Prostate gland (tissue), 2 donors: Measurements from ENCODE around the gene RRP36. TPM values are rescaled to one million over a fixed set of nuclear protein-coding genes. Genes with fewer than 3 reads are reported as not detected.

Experiments used
- DNase-seq: peaks from one replicate; pipeline ENCODE4 v3.0.0-alpha.2; 2019; ENCODE audit warnings: low spot score
- H3K27ac ChIP-seq, 2 donors: fragments of 200-600 bp; sonication (generic); 2 replicates each; pipeline ENCODE4 v1.5.1; 2017 to 2019
- H3K27me3 ChIP-seq: fragments of 200-600 bp; sonication (generic); replicated peaks from 2 replicates; pipeline ENCODE4 v1.5.1; 2019; ENCODE audit not compliant: insufficient read depth
- H3K36me3 ChIP-seq, 2 donors: fragments of 200-600 bp; sonication (generic); 1 replicate in 1 of 2; 2 replicates in 1 of 2; pipeline versions ENCODE4 v1.5.1 to v1.8.1; 2017 to 2019
- H3K4me1 ChIP-seq: fragments of 200-600 bp; sonication (generic); replicated peaks from 2 replicates; pipeline ENCODE4 v1.5.1; 2019
- H3K4me3 ChIP-seq, 2 donors: fragments of 200-600 bp; sonication (generic); 2 replicates each; pipeline ENCODE4 v1.5.1; 2017 to 2019
- H3K9me3 ChIP-seq: fragments of 200-600 bp; sonication (generic); 2 replicates; pipeline ENCODE4 v1.5.1; 2017
- CTCF ChIP-seq, 4 experiments: fragments of 200-600 bp in 2 of 4; fragments of 450-650 bp in 2 of 4; sonication (generic) in 2 of 4; IDR thresholded peaks; 1 replicate in 3 of 4; 2 replicates in 1 of 4; pipeline ENCODE4 v1.5.1; 2016 to 2019; ENCODE audit warnings: antibody characterized with exemption in 4 of 4, mild to moderate bottlenecking in 2 of 4, moderate library complexity in 2 of 4
- POLR2A ChIP-seq: fragments of 450-650 bp; IDR thresholded peaks from one replicate; pipeline ENCODE4 v1.6.1; 2016; ENCODE audit warnings: antibody characterized with exemption, mild to moderate bottlenecking
- POLR2AphosphoS5 ChIP-seq: sonication (generic); formaldehyde crosslinking; IDR thresholded peaks from one replicate; pipeline ENCODE4 v1.6.1; 2017; ENCODE audit warnings: antibody characterized with exemption
- WGBS: methylation state at CpG from one replicate; pipeline ENCODE4 v1.1.5; 2018; 5-methylcytosine and 5-hydroxymethylcytosine counted together
- intact Hi-C: fragments of 100-400 bp; cut with DNase I; formaldehyde crosslinking; loops from one replicate; pipeline ENCODE4 v1.14.2; 2022
- total RNA-seq, 2 donors: library from RNA; depleted of rRNA; stranded (reverse); fragments of >200 nt; gene quantifications; one replicate each; pipeline ENCODE4 v1.1.0, GENCODE V29; 2016

Gene RRP36
- total RNA-seq, 2 donors from 2014 or later, result 45.1 to 50.8 TPM

- TF ChIP-seq POLR2AphosphoS5, result peak; percentile 55
- TF ChIP-seq CTCF (IDR thresholded peaks at IDR 0.05), result no peak
- peak; percentile 16 for TF ChIP-seq POLR2A
- Histone ChIP-seq H3K27ac (peak within 1 kb of the TSS; percentile 79 to 91), H3K9me3 (no peaks in the 10 kb centered on the region), H3K27me3 (no peaks in the 10 kb centered on the region), H3K4me1 (peaks cover 4% of the 10 kb centered on the region), H3K4me3 (peak within 1 kb of the TSS; percentile 84 to 91), H3K36me3 (no peaks in the 10 kb centered on the region)
- intact Hi-C loops, result no loop called here
- under 1% methylated on average over 31 of the region's 59 CpGs for WGBS
- peak; percentile 74 for DNase-seq
Observed at GRCh38 chr6:42978839-42979522, 42.4 kb upstream of the RRP36 start, which contains the start of gene PEX6. Gene PEX6 (minus strand): TSS chr6:42979181. CDS start chr6:42979150, 31 bp downstream.

- peak overlapping the region; percentile 79 to 91 for H3K27ac ChIP-seq
- H3K4me3 ChIP-seq, result peak overlapping the region; percentile 84 to 91
- no peaks in the 10 kb centered on the region for H3K9me3 ChIP-seq
- no peaks in the 10 kb centered on the region for H3K36me3 ChIP-seq
- WGBS, result 31% methylated on average over 9 of the region's 9 CpGs
- intact Hi-C loops, result loop anchor here (5.0 kb wide), 1 partner anchor 77 kb away; no protein-coding TSS in a partner anchor
- peaks cover 4% of the 10 kb centered on the region for H3K4me1 ChIP-seq
- peak; percentile 27 for DNase-seq
- TF ChIP-seq CTCF (IDR thresholded peaks at IDR 0.05), result no peak
- no peak for TF ChIP-seq POLR2A
- TF ChIP-seq POLR2AphosphoS5, result no peak
- no peaks in the 10 kb centered on the region for H3K27me3 ChIP-seq
Observed at GRCh38 chr6:42979523-42980177, 41.8 kb upstream of the RRP36 start.

- Histone ChIP-seq H3K4me1 (peaks cover 14% of the 10 kb centered on the region), H3K27me3 (no peaks in the 10 kb centered on the region), H3K9me3 (no peaks in the 10 kb centered on the region), H3K27ac (no peak overlapping the region), H3K36me3 (no peaks in the 10 kb centered on the region), H3K4me3 (no peak overlapping the region)
- TF ChIP-seq POLR2AphosphoS5 (no peak), CTCF (IDR thresholded peaks at IDR 0.05) (no peak), POLR2A (no peak)
- DNase-seq, result no peak
- 90% methylated on average over 5 of the region's 5 CpGs for WGBS
- intact Hi-C loops, result loop anchor here (5.0 kb wide), 1 partner anchor 80 kb away; no protein-coding TSS in a partner anchor
Observed at GRCh38 chr6:42981836-42982235, 39.6 kb upstream of the RRP36 start.

- Histone ChIP-seq H3K4me1 (peaks cover 14% of the 10 kb centered on the region), H3K27ac (peak within 1 kb of the TSS; percentile 81 to 82), H3K4me3 (peak within 1 kb of the TSS; percentile 77 to 87), H3K36me3 (no peaks in the 10 kb centered on the region), H3K9me3 (no peaks in the 10 kb centered on the region), H3K27me3 (no peaks in the 10 kb centered on the region)
- WGBS, result under 1% methylated on average over 34 of the region's 59 CpGs
- TF ChIP-seq POLR2AphosphoS5 (peak; percentile 97), POLR2A (peak; percentile 93), CTCF (IDR thresholded peaks at IDR 0.05) (peak in 3 of 4 experiments; percentile 14 to 64 (median 36))
- peak; percentile 98 for DNase-seq
- intact Hi-C loops, result loop anchor here (5.0 kb wide), 1 partner anchor 82 kb away; no protein-coding TSS in a partner anchor
Observed at GRCh38 chr6:42984001-42984923, 37.2 kb upstream of the RRP36 start, which contains the start of gene PPP2R5D. Gene PPP2R5D (plus strand): TSS chr6:42984570. CDS start chr6:42984678, 108 bp downstream.
